HEK293 (cell line): ENCODE data around the gene PHF23.

Experiments used
- CTCF ChIA-PET: fragments of 350-600 bp; formaldehyde crosslinking; extraction: SDS; loops from one replicate; lab custom pipeline; 2021; ENCODE audit warnings: antibody characterized with exemption; lab: Yijun Ruan, JAX
- POLR2A ChIA-PET: fragments of 300-600 bp; formaldehyde crosslinking; extraction: SDS; loops from one replicate; lab custom pipeline; 2020; ENCODE audit warnings: antibody characterized with exemption, inconsistent platforms; lab: Yijun Ruan, JAX
- H3K27ac ChIP-seq: fragments of 200-500 bp; sonication (Bioruptor generic); 2 replicates; pipeline ENCODE4 v1.5.1; 2014; ENCODE audit warnings: low read depth, low read length, control low read depth, inconsistent platforms; ENCODE audit errors: extremely low read depth
- H3K36me3 ChIP-seq, 2 experiments: fragments of 200-500 bp in 1 of 2; sonication (Bioruptor generic) in 1 of 2; 1 replicate in 1 of 2; 2 replicates in 1 of 2; pipeline ENCODE4 v1.5.1; 2014 to 2017; ENCODE audit warnings: inconsistent platforms in 2 of 2, low read length in 2 of 2; ENCODE audit not compliant: control insufficient read depth in 2 of 2, insufficient read depth in 1 of 2
- H3K4me1 ChIP-seq: fragments of 200-500 bp; sonication (Bioruptor generic); 2 replicates; pipeline ENCODE4 v1.5.1; 2014; ENCODE audit warnings: mild to moderate bottlenecking, low read length, inconsistent platforms; ENCODE audit not compliant: control insufficient read depth, insufficient read depth
- H3K4me3 ChIP-seq: 2 replicates; pipeline ENCODE4 v1.5.1; 2011; ENCODE audit warnings: low read depth, mild to moderate bottlenecking, control low read depth, low read length, moderate library complexity
- H3K9me3 ChIP-seq: fragments of 200-500 bp; sonication (Bioruptor generic); 2 replicates; pipeline ENCODE4 v1.5.1; 2014; ENCODE audit warnings: low read depth, low read length, inconsistent platforms; ENCODE audit not compliant: control insufficient read depth, insufficient read depth
- GLIS2 ChIP-seq: fragments of 450-650 bp; formaldehyde crosslinking; IDR thresholded peaks from 2 replicates; pipeline ENCODE4 v1.5.1; 2016; ENCODE audit warnings: missing biosample characterization, missing genetic modification characterization
- KLF9 ChIP-seq: fragments of 450-650 bp; formaldehyde crosslinking; IDR thresholded peaks from 2 replicates; pipeline ENCODE4 v1.5.1; 2016; ENCODE audit warnings: missing biosample characterization, missing genetic modification characterization, low read depth
- MZF1 ChIP-seq: fragments of 450-650 bp; formaldehyde crosslinking; IDR thresholded peaks from 2 replicates; pipeline ENCODE4 v1.5.1; 2017; ENCODE audit warnings: missing biosample characterization, missing genetic modification characterization, borderline replicate concordance
- OVOL3 ChIP-seq: fragments of 450-650 bp; formaldehyde crosslinking; IDR thresholded peaks from 2 replicates; pipeline ENCODE4 v1.5.1; 2016; ENCODE audit warnings: missing biosample characterization, missing genetic modification characterization
- PRDM1 ChIP-seq: fragments of 450-650 bp; formaldehyde crosslinking; IDR thresholded peaks from 2 replicates; pipeline ENCODE4; 2016; ENCODE audit warnings: missing biosample characterization, missing genetic modification characterization
- RBAK ChIP-seq: fragments of 450-650 bp; formaldehyde crosslinking; IDR thresholded peaks from 2 replicates; pipeline ENCODE4 v1.5.1; 2016; ENCODE audit warnings: missing biosample characterization, missing genetic modification characterization
- ZNF133 ChIP-seq: fragments of 450-650 bp; formaldehyde crosslinking; IDR thresholded peaks from 2 replicates; pipeline ENCODE4 v1.5.1; 2016; ENCODE audit warnings: missing biosample characterization, missing genetic modification characterization
- ZNF138 ChIP-seq: fragments of 450-650 bp; formaldehyde crosslinking; IDR thresholded peaks from 2 replicates; pipeline ENCODE4 v1.5.1; 2016; ENCODE audit warnings: missing biosample characterization, missing genetic modification characterization, borderline replicate concordance
- ZNF169 ChIP-seq: fragments of 450-650 bp; formaldehyde crosslinking; IDR thresholded peaks from 2 replicates; pipeline ENCODE4 v1.5.1; 2016; ENCODE audit warnings: missing biosample characterization, missing genetic modification characterization
- ZNF221 ChIP-seq: fragments of 450-650 bp; formaldehyde crosslinking; IDR thresholded peaks from 2 replicates; pipeline ENCODE4 v1.5.1; 2017; ENCODE audit warnings: missing biosample characterization, missing genetic modification characterization, borderline replicate concordance
- ZNF248 ChIP-seq: fragments of 450-650 bp; formaldehyde crosslinking; IDR thresholded peaks from 2 replicates; pipeline ENCODE4 v1.5.1; 2017; ENCODE audit warnings: missing biosample characterization, missing genetic modification characterization
- ZNF335 ChIP-seq: fragments of 450-650 bp; formaldehyde crosslinking; conservative IDR thresholded peaks from 2 replicates; pipeline ENCODE4 v1.5.1; 2016; ENCODE audit warnings: missing biosample characterization, missing genetic modification characterization
- ZNF423 ChIP-seq: fragments of 450-650 bp; formaldehyde crosslinking; IDR thresholded peaks from 2 replicates; pipeline ENCODE4 v1.5.1; 2016; ENCODE audit warnings: missing biosample characterization, missing genetic modification characterization
- ZNF433 ChIP-seq: fragments of 450-650 bp; formaldehyde crosslinking; IDR thresholded peaks from 2 replicates; pipeline ENCODE4 v1.5.1; 2016; ENCODE audit warnings: missing biosample characterization, missing genetic modification characterization, low read depth
- ZNF514 ChIP-seq: fragments of 450-650 bp; formaldehyde crosslinking; IDR thresholded peaks from 2 replicates; pipeline ENCODE4 v1.5.1; 2016; ENCODE audit warnings: missing biosample characterization, missing genetic modification characterization
- ZNF585B ChIP-seq: fragments of 450-650 bp; formaldehyde crosslinking; IDR thresholded peaks from 2 replicates; pipeline ENCODE4 v1.5.1; 2016; ENCODE audit warnings: missing biosample characterization, missing genetic modification characterization
- ZNF791 ChIP-seq: fragments of 450-650 bp; formaldehyde crosslinking; IDR thresholded peaks from 2 replicates; pipeline ENCODE4 v1.5.1; 2016; ENCODE audit warnings: missing biosample characterization, missing genetic modification characterization
- TF ChIP-seq, protein P1 (sequence below): fragments of 450-650 bp; formaldehyde crosslinking; IDR thresholded peaks from 2 replicates; pipeline ENCODE4 v1.5.1; 2016; ENCODE audit warnings: missing biosample characterization, missing genetic modification characterization
- TF ChIP-seq, protein P2 (sequence below): fragments of 450-650 bp; formaldehyde crosslinking; IDR thresholded peaks from 2 replicates; pipeline ENCODE4 v1.5.1; 2017; ENCODE audit warnings: missing biosample characterization, missing genetic modification characterization
- TF ChIP-seq, protein P3 (sequence below): fragments of 450-650 bp; formaldehyde crosslinking; IDR thresholded peaks from 2 replicates; pipeline ENCODE4 v1.5.1; 2017; ENCODE audit warnings: missing biosample characterization, missing genetic modification characterization

Gene PHF23

DNA sequence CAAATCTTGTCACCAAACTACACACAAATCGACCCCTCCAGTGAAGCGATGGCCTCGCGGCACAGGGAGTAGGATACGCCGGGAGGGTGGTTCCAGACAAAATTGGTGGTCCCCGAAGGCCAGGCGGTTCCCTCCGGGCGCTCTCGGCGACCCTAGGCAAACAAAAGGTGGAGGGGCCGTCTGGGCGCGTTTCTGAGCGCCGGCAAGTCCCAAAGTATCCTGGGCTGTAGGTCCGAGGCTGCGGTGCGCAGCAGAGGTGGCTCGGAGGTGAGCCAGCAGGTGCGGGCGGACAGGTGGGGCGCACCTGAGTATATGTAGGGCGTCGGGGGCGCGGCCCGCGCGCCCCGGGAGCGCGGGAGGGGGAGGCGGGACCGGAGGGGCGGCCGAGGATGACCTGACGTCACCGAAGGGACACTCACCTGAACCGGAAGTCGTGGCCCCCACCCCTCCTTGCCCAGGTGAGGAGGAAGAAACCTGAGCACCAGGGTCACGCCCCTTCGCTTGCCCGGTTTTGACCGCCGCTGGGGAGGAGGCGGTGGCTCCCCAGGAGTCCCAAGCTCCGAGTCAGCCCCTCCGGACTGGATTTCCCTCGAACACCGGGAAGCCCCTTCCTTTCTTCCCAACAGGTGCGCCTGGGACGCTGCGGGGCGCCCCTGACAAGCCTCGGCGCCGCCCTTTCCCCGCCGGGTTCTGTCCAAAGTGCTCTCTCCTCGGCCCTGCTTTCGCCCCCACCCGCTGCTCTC, 23.1 kb upstream of the PHF23 start, which contains the start of gene CLDN7:
Gene CLDN7 (minus strand): TSS at position 287 of the 743 bp plus-strand sequence. CDS start 435 bp downstream, outside the sequence.
- Histone ChIP-seq H3K4me1 (peaks cover 18% of the 10 kb centered on the region), H3K9me3 (no peaks in the 10 kb centered on the region), H3K36me3 (peaks cover 8 to 32% of the 10 kb centered on the region in 2 experiments; a peak in 2 of 3 replicates), H3K4me3 (peak within 1 kb of the TSS; percentile 40), H3K27ac (peak within 1 kb of the TSS; percentile 80)
- POLR2A ChIA-PET = interaction anchor here (1.0 to 1.2 kb wide), 2 partner anchors 28 to 38 kb away, joined by 3 read pairs; partner anchors contain the start of gene DVL2
- CTCF ChIA-PET = no interaction called here
- TF ChIP-seq, protein P1, sequence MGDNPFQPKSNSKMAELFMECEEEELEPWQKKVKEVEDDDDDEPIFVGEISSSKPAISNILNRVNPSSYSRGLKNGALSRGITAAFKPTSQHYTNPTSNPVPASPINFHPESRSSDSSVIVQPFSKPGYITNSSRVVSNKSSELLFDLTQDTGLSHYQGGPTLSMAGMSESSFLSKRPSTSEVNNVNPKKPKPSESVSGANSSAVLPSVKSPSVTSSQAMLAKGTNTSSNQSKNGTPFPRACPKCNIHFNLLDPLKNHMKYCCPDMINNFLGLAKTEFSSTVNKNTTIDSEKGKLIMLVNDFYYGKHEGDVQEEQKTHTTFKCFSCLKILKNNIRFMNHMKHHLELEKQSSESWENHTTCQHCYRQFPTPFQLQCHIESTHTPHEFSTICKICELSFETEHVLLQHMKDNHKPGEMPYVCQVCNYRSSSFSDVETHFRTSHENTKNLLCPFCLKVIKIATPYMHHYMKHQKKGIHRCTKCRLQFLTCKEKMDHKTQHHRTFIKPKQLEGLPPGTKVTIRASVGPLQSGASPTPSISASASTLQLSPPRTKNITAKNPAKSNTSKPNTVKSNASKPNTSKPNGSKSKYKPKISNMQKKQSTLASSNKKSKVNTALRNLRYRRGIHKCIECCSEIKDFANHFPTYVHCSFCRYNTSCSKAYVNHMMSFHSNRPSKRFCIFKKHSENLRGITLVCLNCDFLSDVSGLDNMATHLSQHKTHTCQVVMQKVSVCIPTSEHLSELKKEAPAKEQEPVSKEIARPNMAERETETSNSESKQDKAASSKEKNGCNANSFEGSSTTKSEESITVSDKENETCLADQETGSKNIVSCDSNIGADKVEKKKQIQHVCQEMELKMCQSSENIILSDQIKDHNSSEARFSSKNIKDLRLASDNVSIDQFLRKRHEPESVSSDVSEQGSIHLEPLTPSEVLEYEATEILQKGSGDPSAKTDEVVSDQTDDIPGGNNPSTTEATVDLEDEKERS (tag by site-specific recombination) = no peak
- TF ChIP-seq ZNF433 (tag by site-specific recombination) (no peak), KLF9 (tag by site-specific recombination) (no peak), ZNF221 (tag by site-specific recombination) (no peak), ZNF138 (tag by site-specific recombination) (no peak), PRDM1 (tag by site-specific recombination) (no peak), ZNF585B (no peak), ZNF791 (no peak), ZNF248 (tag by site-specific recombination) (no peak), RBAK (tag by site-specific recombination) (no peak), ZNF335 (tag by site-specific recombination) (no peak), GLIS2 (no peak), ZNF514 (no peak), MZF1 (no peak), OVOL3 (tag by site-specific recombination) (no peak), ZNF169 (tag by site-specific recombination) (no peak), ZNF133 (tag by site-specific recombination) (no peak), ZNF423 (tag by site-specific recombination) (no peak)
- TF ChIP-seq, protein P2, sequence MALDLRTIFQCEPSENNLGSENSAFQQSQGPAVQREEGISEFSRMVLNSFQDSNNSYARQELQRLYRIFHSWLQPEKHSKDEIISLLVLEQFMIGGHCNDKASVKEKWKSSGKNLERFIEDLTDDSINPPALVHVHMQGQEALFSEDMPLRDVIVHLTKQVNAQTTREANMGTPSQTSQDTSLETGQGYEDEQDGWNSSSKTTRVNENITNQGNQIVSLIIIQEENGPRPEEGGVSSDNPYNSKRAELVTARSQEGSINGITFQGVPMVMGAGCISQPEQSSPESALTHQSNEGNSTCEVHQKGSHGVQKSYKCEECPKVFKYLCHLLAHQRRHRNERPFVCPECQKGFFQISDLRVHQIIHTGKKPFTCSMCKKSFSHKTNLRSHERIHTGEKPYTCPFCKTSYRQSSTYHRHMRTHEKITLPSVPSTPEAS (tag by site-specific recombination) = no peak
- TF ChIP-seq, protein P3, sequence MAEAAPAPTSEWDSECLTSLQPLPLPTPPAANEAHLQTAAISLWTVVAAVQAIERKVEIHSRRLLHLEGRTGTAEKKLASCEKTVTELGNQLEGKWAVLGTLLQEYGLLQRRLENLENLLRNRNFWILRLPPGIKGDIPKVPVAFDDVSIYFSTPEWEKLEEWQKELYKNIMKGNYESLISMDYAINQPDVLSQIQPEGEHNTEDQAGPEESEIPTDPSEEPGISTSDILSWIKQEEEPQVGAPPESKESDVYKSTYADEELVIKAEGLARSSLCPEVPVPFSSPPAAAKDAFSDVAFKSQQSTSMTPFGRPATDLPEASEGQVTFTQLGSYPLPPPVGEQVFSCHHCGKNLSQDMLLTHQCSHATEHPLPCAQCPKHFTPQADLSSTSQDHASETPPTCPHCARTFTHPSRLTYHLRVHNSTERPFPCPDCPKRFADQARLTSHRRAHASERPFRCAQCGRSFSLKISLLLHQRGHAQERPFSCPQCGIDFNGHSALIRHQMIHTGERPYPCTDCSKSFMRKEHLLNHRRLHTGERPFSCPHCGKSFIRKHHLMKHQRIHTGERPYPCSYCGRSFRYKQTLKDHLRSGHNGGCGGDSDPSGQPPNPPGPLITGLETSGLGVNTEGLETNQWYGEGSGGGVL (tag by site-specific recombination) = no peak
